HG02759 (cell line): ENCODE measurements around the gene IWS1.
"Not testable (repeated sequence)": the region's sequence is repeated elsewhere in the genome, so short reads cannot be mapped to it uniquely, and the experiment has no call there.

Experiments used
- ATAC-seq: cut with Tn5 transposase; IDR thresholded peaks from one replicate; pipeline ENCODE4 v1.9.1; 2021; ENCODE audit warnings: mild to moderate bottlenecking, moderate library complexity; ENCODE audit not compliant: unreplicated experiment

The IWS1 gene

DNA sequence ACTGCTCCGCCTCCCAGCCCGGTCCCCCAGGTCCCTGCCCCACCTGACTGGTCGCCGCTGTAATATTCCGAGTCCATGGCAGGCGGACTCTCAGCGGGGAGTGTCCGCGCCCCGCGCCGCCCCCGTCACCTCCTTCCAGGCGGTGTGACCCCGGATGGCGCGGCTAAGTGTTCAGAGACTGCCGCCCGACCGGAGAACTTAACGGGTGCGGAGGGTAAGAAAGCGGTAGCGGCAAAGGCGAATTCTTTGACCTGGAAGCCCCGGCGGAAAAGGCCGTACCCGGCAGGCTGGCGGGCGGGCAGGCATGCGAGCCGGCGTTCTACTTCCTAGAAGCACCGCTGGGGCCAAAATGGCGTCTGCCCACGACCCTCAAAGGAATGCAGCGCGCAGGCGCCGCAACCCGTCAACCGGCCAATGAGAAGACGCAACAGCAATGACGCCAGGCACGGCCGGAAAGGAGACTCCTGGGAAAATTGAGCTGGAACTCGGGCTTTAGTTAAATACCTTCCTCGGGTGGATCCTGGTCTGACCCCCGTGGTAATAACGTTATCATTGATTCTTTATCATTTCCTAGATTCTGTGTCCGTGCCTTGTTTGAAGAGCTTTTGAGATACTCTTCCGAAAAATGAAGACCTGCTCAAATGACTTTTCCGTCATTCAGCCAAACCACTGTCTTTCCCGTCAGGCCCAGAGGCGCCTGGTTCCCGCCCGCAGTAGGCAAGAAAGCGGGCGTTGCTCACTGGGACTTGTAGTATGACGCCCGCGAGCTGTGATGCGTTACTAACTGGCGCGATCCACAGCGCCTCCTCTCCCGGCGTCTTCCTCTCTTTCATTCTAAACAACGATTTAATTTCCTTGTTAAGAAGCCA, at the start of gene IWS1:
Gene IWS1 (minus strand): TSS at position 358 of the 869 bp plus-strand sequence. CDS start 281 bp downstream, at position 77.
- ATAC-seq: peak; percentile 87

DNA sequence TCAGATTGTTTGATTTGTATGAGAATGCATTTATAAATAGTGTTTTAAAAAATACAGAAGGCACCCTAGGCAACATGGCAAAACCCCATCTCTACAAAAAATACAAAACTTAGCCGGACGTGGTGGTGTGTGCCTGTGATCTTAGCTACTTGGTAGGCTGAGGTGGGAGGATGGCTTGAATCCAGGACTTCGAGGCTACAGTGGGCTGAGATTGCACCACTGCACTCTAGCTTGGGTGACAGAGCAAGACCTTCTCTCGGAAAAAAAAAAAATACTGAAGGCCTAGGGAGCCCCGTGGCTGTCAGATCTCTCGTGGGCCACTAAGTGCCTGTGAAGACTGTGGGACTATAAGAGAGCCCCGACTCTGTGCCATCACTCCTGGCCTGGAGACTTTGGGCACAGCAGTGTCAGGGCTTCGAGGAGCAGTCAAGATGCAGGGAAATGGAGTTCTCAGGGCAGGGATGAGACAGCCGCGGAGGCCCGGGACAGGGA, 49.7 kb upstream of the IWS1 start:
- ATAC-seq: no peak

DNA sequence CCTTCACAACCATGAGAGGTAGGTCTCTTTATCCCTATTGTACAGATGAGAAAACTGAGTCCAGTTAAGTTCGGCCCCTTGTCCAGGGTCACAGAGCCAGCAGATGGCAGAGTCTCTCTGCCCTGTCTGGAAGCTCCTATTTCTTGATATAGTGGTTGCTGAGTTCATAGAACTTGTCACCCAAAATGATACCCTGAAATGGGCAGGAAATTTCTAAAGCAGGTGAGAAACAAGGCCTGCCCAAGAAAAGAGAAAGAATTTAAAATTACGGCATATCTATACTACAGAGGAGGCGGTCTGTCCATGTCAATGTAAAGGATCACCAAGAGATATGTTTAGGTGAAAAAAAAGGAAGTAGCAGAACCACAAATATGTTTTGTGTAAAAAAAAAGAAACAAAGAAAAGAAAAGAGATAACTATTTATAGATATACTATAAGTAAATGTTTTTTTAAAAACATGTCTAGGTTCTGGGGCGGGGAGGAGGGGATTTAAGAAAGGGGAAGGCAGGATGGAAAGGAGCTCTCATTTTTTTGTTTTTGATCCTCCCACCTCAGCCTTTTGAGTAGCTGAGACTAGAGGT, 49.0 kb upstream of the IWS1 start:
- no peak for ATAC-seq

DNA sequence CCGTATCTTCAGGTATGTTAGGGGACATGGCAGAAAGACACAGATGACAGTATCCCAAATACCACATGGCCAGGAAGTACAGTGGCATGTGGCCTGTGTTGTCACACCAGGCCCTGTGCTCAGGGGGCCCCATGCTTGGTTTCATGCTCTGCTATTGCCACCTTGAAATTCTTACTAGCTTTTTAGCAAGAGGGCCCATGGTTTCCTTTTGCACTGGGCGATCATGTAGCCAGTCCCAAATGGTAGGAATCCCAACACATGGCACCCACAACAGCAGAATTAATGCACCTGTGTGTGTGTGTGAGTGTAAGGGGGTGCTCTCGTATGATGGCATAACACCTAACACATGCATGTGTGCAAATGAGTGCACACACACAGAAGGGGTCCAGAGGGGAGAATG, 48.4 kb upstream of the IWS1 start:
- no peak for ATAC-seq

- ATAC-seq: no peak
Observed at GRCh38 chr2:127573771-127574170, 47.5 kb upstream of the IWS1 start.

GRCh38 chr2:127573298-127573697, 47.0 kb upstream of the IWS1 start:
- ATAC-seq: no peak

- no peak for ATAC-seq
Observed at GRCh38 chr2:127572841-127573240, 46.6 kb upstream of the IWS1 start.

DNA sequence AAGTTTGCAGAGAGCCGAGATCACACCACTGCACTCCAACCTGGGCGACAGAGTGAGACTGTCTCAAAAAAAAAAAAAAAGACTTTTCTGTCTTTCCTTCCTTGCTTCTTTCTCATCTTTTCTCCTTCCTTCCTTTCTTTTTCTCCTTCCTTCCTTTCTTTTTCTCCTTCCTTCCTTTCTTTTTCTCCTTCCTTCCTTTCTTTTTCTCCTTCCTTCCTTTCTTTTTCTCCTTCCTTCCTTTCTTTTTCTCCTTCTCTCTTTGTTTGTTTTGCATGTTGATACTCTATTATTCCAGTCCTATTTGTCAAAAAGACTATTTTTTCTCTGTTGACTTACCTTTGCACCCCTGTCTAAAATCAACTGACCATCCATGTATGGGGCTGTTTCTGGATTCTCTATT, 46.1 kb upstream of the IWS1 start:
- ATAC-seq: not testable (repeated sequence)

DNA sequence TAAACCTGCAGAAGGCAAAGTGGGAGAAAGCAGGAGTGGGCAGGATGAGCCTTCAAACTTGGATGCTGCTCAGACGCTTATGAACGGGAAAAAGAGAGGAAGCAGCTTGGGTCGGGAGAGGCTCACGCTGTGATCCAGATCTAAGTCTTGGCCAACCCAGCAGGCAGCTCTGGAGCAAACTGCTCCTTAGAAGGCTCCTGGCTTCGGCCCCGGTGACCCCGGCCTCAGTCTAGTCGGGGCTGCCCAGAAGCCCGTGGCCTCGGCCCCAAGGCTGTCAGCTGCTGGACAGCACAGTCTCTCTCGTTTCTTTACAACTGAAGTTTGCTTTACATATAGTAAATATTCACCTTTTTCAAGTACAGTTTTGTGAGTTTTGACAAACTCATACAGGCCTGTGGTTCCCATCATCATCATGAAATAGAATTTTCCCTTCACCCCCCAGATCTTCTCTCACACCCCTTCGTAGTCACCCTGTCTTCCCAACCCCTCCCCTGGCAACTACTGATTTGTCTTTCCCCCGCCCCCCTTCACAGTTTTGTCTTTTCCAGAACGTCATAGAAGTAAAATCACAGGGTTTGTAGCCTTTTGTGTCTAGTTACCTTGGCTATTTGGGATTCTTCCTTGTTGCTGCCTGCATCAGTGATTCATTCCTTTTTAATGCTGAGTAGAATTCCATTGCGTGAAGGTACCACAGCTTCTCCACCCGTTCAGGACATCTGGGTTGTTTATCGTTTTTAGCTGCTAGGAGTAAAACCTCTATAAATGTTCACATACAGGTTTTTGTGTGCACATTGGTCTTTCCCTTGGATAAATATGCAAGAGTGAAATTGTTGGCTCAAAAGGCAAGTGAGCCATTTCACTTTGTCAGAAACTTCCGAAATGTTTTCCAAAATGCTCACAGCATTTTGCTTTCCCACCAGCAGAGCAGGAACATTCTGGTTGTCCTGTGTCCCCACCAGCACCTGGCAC, 44.3 kb upstream of the IWS1 start:
- ATAC-seq: no peak

GRCh38 chr2:127569666-127570065, 43.4 kb upstream of the IWS1 start:
- ATAC-seq: no peak

DNA sequence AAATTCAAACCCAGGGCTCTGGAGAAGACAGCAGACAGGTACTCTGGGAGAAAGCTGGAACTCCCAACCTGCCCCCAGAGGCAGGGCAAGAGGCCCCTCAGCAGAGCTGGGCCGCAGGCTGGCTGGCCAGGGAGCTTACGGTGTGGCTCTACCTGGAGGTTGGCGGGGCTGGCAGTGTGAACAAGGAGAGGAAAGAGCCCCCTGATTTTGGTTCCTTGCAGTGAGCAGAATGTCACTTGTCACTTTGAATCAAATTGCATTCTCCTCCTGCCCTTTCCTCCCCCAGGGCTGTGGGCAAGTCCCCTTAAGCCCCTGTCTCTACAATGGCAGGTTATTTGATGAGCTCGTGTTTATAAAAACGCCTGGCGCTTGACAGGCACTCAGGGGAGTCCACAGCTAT, 41.8 kb upstream of the IWS1 start:
- ATAC-seq: no peak

DNA sequence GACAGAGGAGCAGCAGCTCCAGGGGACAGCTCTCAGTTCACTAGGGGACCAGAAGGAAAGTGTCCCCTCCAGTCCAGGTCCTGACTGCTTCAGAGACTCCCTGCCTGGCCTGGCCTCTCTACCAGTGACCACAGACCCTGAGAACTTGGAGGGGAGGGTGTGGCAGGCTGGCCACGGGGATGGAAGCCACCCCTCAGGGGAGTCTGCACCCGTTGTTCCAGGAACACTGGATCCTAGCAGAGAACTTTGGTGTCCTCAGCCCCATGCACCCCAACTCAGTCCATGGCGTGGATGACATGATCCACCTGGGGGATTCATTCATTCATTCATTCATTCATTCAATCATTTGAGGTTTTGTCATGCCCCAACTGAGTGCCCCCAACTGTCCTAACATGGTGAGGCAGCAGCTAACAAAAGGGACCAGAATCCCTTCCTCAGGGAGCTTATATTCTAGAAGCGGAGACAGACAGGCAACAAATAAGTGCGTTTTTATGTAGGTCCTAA, 41.1 kb upstream of the IWS1 start:
- no peak for ATAC-seq

- no peak for ATAC-seq
Observed at GRCh38 chr2:127566576-127566975, 40.3 kb upstream of the IWS1 start.

DNA sequence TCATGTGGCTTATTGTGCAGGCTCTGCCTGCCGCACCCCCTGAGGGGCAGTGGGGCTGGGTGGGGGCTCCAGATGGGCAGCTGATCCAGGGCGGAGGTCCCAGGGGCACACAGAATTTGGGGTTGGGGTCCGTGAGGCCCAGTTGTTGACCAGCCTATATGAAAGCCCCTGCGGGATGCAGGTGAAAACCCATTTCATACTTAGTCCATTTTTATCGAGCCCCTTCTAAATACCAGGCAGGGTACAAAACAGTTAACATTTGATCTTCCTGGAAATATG, 39.8 kb upstream of the IWS1 start:
- ATAC-seq: no peak

DNA sequence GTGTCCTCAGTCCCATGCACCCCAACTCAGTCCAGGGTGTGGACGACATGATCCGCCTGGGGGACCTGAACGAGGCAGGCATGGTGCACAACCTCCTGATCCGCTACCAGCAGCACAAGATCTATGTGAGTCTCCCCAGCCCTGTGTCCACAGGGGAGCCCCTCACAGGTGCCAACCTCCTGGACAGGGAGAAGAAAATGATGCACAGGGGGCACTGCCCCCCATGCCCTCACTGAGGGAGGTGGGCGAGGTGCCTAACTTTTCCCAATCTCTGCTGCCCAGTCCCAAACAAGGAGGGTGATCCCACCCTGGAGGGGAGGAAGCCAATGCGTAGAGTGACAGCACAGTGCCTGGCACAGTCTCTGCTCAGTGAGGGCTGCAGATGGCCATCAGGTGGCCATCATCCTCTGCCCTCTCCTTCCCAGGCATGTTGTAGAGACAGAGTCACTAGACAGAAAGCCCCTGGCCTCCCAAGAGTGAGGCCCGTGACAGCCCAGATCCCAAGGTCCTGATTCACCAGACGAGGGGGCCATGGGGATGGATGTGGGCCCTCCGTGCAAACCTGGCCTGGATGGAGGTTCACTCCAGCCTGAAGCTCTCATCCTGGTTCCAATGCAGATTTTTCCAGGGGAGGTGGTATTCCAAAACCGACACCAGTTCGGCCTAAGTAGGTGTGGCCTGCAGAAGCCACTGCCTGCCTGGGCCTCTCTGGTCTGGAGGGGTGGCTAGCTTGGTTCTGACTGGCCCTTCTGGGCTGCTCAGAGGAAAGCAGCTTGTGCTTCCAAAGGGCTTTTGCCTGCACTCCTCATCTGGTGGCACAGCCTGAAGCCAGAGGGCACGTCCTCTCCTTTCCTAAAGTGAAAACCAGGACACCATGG, 39.2 kb upstream of the IWS1 start:
- no peak for ATAC-seq

GRCh38 chr2:127564429-127565260, 38.4 kb upstream of the IWS1 start:
- ATAC-seq: no peak

- ATAC-seq: peak; percentile 97
Observed at GRCh38 chr2:127563458-127564428, 37.5 kb upstream of the IWS1 start.

DNA sequence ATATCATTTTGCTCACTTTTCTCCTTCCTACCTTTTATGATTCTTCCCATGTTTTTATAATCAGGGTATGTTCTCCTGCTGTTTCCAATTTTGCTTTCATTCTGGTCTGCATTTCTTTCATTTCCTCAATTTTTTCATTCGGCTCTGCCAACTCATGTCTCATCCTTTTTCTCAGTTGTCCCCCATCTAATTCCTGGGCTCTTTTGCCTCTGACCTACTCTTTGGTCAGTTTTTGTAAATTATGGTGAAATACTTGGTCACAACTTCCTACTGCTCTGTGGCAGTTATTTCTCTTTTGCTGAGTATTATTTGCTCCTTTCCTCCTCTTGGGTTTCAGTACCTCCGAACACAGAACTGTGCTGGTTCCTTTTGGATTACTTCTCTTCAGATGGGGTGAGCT, 36.6 kb upstream of the IWS1 start:
- no peak for ATAC-seq
